Dermis microvascular lymphatic vessel endothelial cell (primary cell): ENCODE data around the gene PLD6. TPM values are rescaled to one million over a fixed set of nuclear protein-coding genes. Genes with fewer than 3 reads are reported as not detected.
A peak's percentile ranks its signal among the peaks of the same experiment; 100 is the strongest.
"Not testable (repeated sequence)": the region's sequence is repeated elsewhere in the genome, so short reads cannot be mapped to it uniquely, and the experiment has no call there.

Experiments
- DNase-seq, 2 donors: peaks; one replicate each; pipeline versions ENCODE4 v3.0.0 to v3.0.0-alpha.2; 2010; ENCODE audit warnings: low read depth in 2 of 2
- total RNA-seq: library from RNA; depleted of rRNA; stranded (reverse); fragments of >200 nt; gene quantifications from 2 replicates; pipeline ENCODE4 v1.2.1, GENCODE V29; 2014

The PLD6 gene, protein sequence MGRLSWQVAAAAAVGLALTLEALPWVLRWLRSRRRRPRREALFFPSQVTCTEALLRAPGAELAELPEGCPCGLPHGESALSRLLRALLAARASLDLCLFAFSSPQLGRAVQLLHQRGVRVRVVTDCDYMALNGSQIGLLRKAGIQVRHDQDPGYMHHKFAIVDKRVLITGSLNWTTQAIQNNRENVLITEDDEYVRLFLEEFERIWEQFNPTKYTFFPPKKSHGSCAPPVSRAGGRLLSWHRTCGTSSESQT
- 0.90 and 1.4 TPM in 2 replicates for total RNA-seq

DNA sequence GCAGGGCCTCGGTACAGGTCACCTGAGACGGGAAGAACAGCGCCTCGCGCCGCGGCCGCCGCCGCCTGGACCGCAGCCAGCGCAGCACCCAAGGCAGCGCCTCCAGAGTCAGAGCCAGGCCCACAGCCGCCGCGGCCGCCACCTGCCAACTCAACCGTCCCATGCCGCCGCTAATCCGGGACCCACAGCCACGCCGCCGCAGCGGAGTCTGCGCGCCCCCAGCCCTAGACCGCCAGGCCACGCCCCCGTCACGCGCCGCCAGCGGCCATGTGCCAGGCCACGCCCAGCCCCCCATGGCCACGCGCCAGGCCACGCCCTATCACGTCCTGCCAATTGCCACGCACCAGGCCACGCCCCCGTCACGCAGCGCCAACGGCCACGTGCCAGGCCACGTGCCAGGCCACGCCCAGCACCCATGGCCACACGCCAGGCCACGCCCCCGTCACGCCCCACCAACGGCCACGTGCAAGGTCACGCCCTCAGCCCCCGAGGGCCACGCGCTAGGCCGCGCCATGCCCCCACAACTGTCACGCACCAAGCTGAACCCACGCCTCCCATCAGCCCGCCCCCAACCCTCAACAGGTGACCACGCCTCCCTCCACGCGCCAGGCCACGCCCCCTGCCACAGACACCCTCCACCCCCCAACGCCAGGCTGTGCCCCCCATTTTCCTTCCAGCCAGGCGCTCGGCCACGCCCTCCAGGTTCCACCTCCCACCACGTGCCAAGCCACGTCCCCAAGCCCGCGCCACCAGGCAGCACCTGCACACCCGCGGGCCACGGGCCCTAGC lies at the start of gene PLD6:
TSS of gene PLD6 (minus strand) at position 210 of the 789 bp plus-strand sequence. CDS start at position 163, 47 bp downstream.
- DNase-seq = peak; percentile 48 to 80

DNA sequence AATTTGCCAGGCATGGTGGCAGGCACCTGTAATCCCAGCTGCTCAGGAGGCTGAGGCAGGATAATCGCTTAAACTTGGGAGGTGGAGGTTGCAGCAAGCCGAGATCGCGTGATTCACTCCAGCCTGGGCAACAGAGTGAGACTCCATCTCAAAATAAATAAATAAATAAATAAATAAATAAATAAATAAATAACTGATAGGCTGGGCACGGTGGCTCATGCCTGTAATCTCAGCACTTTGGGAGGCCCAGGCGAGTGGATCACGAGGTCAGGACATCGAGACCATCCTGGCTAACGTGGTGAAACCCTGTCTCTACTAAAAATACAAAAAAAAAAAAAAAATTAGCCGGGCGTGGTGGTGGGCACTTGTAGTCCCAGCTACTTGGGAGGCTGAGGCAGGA lies 49.6 kb upstream of the PLD6 start:
- not testable (repeated sequence) for DNase-seq

DNA sequence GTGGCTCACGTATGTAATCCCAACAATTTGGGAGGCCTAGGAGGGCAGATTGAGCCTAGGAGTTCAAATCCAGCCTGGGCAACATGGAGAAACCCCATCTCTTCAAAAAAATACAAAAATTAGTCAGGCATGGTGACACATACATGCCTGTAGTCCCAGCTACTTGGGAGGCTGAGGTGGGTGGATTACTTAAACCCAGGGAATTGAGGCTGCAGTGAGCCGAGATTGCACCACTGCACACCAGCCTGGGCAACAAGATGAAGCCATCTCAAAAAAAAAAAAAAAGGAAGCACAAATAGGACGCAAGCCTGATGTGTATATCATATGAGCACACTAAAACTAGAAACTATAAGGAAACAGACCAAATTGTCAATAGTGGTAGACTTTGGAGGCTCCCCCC lies 47.9 kb upstream of the PLD6 start:
- DNase-seq = no peak

DNA sequence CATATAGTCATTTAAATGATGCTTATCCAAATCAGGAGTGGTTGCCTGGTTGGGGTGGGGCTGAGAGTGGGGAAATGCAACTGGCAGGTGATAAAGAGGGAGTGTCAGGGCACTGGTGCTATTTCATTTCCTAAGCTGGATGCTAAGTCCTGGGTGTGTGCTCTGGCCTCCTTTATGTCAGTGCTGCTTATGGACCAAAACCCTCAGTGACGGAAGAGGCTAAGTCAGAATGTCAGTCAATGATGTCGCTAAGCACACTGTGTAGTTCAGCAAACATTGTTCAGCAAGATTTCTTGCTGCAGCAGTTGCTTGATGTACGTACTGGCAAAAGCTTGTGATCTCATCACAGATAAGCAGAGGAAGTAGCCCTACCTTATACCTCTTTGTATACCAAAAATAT lies 47.3 kb upstream of the PLD6 start:
- no peak for DNase-seq

DNA sequence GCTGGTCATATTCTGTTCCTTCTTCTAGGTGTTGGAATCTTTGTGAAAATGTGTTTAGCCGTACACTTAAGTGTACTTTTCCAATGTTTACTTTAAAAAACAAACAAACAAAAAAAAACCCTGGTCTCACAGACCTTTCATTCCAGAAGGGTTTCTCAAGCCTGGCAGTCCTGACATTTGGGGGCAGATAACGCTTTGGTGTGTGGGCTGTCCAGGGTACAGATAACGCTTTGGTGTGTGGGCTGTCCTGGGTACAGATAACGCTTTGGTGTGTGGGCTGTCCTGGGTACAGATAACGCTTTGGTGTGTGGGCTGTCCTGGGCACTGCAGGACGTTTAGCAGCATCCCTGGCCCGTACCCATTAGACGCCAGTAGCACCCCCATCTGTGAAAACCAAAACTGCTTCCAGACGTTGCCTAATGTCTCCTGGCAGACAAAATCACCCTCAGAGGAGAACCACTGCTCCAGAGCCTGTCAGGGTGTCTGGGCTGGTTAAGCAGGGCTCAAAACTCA lies 46.1 kb upstream of the PLD6 start:
- no peak for DNase-seq

DNA sequence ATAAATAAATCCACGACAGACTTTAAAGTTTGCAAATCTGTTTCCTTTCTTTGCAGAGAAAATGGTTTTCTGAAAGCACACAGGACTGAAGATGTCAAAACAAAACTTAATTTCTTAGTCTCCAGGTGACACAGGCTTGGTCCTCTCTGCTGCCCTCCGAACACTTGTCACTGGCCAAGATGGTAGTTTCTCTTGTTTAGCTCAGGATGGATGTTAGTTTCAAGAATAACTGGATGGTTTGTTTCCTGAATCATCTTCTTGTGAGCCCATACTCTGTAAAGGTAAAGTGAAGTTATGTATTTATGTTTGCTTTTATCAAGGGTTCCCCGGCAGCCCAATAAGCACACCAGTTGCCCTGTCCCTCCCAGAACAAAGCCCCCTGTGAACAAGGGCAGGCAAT lies 40.7 kb upstream of the PLD6 start:
- no peak for DNase-seq

DNA sequence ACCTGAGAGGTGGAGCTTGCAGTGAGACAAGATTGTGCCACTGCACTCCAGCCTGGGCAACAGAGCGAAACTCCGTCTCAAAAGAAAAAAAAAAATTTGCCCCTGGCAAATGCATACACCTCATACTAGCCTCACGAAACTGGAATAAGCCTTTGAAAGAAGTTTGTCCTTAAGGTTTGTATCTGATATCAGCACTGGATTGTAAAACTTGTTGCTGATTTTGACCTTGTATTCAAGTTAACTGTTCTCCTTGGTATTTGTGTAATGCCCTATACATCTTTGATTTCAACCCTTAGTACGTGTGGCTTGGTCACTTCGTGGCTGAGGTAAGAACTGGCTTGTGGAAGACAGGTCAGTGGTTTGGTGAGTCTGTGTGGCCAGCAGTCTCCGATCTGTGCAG lies 37.0 kb upstream of the PLD6 start:
- no peak for DNase-seq

DNA sequence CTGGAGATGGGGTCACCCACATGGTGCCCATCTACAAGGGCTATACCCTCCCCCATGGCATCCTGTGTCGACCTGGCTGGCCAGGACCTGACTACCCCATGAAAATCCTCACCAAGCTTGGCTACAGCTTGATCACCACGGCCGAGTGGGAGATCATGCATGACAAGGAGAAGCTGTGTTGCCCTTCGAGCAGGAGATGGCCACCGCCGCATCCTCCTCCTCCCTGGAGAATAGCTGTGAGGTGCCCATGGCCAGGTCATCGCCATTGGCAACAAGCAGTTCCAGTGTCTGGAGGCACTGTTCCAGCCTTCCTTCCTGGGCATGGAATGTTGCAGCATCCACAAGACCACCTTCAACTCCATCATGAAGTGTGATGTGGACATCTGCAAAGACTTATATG lies 36.1 kb upstream of the PLD6 start:
- DNase-seq = no peak

DNA sequence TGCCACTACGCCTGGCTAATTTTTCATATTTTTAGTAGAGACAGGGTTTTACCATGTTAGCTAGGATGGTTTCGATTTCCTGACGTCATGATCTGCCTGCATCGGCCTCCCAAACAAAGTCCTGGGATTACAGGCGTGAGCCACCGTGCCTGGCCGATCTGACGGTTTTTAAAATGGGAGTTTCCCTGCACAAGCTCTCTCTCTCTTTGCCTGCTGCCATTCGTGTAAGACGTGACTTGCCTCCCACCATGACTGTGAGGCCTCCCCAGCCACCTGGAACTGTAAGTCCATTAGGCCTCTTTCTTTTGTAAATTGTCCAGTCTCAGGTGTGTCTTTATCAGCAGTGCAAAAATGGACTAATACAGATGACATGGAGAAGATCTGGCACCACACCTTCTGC lies 35.5 kb upstream of the PLD6 start:
- no peak for DNase-seq

DNA sequence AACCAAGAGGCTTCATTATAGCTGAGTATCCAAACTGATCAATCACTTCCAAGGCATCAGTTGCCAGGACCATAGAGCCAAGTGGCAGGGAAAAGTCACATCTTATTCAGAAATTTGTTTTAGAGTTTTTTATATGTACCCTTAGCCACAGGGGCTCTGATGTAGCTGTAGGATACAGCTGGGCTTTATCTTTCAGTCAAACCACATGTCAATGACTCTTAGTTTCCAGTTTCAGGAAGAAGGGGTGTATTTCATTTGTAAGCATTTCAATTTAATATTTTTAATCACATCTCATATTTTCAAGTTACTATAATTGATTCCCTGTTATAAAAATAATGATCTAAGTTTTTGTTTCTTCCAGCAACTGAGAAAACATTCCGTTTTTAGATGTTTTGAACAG lies 33.7 kb upstream of the PLD6 start:
- no peak for DNase-seq

DNA sequence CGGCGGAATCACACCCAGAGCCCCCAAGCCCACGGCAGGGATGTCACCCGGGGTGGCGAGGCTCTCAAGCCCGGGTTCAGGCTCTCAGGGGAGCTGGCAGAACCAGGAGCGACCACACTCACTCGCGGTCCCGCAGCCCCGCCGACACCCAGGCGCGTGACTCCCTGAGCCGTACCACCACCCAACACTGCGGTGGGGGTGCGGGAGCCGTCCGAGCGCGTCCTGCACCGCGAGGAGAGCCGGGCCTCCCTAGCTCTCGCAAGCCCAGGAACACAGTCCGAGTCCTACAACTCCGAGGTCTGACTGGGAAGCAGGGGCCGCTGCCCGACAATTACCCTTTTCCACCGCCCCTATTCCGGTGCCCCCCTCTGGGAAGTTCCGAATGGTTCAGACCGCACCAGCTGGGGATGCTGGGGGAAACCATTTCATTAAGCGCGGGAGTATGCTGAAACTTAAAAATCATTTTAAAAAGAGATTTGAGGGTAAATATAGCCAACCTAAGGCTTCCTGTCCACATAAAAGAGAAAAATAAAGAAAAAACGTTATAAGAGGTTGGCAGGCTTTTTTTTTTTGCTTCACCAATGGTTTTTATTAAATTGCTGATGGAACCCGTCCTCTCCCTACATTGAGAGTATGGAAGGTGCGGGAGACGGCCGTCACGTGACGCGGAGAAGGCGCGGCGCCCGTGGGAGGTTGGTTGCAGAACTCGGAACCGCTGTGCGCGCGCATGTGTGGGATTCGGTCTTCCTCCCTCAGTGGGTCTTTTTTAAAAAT lies 31.1 kb upstream of the PLD6 start, which contains the start of gene FLCN:
TSS of gene FLCN (minus strand) at position 143 of the 774 bp plus-strand sequence. CDS start 9,031 bp downstream, outside the sequence.
- DNase-seq = peak; percentile 76 to 89

DNA sequence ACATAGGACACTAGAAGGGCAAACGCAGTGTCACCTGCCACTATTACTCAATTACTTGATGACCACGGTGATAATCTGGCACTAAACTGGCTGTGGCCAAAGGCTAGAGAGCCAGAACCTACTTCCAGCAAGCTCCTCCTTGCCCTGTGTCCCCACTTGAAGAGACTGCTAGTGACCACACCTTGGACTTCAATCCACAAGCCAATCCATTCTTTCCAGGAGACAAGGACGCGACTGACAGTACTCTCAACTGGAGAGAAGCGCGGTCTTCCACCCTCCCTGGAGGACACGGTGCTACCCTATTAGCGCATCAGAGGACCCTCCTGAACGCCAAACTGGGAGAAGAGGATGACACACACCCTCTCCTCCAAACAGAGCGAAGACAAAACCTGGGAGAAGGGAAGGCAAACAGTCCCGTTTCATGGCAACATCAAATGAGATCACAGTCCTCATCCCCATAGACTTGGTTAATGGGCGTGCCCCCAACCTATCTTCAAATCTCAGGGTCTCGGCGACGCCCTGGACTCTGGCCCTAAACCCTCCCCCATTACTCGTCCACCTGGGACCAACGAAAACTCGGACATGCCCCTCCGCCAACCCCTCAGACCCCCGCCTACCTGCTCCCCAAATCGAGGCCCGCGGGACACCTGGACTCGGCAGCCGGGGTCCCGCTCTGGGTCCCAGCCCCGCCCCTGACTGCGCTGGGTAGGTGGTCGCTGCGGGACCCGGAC lies 30.3 kb upstream of the PLD6 start:
- peak in 1 of 2 donors; percentile 40 for DNase-seq

DNA sequence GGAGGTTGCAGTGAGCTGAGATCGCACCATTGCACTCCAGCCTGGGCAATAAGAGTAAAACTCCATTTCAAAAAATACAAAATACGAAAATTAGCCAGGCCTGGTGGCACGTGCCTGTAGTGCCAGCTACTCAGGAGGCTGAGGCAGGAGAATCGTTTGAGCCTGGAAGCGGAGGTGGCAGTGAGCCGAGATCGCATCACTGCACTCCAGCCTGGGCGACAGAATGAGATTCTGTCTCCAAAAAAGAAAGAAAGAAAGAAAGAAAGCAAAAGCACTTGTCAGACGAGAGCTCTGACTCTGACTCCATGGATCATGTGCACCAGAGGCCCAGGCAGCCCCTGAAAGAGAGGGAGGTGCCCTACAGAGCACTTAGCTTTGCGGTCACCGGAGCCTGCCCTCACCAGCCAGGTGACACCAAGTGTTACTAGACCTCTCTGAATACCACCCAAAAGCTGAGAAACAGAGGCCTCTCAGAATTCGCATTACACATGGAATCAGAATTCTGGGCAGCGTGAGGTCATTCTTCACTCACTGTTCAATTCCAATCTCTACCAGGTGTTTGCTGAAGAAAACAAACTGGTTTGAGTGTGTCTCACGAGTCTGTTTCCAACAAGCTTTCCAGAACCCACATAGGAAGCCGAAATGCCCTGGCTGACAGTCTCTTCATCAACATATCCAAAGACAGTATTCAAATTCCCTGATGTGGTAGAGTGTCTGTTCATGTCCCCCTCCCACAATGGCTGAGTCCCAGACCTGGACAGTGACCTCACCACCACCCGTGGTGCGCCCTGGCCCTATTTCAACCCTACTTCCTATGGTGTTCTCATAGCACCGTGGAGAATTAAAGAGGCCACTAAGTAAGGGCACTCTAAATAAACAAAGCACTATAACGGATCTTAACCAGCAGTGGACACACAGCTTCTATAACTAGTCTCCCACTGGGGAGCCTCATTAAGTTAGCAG lies 29.4 kb upstream of the PLD6 start:
- peak in 1 of 2 donors; percentile 57 for DNase-seq

DNA sequence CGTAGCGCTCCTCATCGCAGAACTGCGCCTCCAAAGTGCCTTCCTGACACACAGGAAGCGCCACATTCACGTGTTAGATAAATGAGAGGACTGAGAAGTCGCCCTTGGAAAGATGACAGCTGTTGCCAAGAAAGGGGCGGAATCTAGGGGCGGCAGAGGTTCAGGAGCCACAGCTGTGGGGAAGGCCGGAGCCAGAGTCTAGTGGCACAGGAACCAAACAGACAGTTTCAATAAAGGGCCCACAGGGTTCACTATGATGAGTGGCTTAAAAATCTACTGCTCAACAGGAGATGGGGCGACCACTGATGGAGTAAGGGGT lies 26.1 kb upstream of the PLD6 start:
- no peak for DNase-seq

DNA sequence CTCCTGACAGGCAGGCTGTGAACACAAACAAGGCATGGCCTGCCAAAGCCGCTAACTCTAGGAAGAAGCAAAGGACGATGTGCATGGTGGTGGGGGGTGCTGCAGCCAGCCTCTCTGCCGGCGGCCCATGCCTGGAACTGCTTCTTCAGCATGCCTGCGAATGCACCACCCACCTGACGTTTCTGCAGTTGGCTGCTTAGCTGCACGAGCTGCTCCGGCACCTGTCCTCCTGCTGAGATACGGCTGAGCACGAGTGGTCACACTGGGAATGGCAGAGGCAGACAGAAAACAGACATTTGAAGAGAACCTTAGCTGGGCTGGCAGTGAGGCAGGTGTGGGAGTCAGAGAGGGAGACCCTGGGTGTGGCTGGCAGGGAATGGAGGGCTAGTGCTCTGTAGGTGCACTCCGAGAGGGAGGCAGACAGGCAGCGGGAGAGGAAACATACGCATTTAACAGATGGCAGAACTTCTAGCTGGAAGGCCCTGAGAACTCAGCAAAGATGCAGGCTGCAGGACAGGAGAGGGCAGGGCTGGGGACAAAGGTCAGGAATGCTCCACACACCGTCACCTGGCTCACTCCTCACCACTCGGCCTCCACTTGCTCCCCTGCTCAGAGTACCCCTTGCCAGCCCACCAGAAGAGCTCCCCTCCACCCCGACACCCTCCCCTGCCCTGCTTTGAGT lies 25.6 kb upstream of the PLD6 start:
- no peak for DNase-seq

DNA sequence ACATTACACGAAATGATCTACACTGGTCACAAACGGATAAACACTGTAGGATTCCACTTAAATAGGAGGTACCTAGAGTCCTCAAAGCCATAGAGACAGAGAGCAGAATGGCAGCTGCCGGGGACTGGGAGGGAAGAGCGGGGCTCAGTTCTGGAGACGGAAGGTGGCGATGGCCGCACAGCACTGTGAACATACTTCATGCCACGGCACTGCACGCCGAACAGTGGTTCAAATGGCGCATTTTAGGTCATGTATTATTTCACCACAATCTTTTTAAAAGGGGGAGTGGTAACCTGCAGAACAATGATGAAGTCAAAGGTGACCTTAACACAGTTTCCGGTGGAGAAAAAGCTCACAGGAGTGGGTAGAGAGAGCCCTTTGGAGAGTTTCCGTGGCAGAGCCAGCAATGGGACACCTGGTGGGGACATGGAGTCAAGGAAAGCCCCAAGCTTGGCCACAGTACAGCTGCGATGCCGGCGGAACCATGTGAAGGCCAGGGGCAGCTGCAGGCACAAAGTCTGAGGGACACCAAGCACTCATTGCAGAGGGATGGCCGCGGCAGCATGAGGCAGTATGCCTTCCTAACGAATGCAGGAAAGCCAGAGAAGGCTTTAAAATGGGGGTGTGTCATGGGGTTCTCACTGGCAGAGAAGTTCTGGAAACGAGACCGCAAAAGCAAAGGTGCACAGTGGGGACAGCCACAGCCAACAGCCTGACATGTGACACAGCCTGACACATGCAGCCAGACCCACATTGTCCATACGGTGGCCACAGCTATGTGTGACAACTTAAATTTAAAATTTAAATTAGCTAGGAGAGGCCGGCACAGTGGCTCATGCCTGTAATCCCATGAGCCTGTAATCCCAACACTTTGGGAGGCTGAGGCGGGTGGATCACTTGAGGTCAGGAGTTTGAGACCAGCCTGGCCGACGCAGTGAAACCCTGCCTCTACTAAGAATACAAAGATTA lies 23.6 kb upstream of the PLD6 start:
- peak; percentile 82 to 93 for DNase-seq

DNA sequence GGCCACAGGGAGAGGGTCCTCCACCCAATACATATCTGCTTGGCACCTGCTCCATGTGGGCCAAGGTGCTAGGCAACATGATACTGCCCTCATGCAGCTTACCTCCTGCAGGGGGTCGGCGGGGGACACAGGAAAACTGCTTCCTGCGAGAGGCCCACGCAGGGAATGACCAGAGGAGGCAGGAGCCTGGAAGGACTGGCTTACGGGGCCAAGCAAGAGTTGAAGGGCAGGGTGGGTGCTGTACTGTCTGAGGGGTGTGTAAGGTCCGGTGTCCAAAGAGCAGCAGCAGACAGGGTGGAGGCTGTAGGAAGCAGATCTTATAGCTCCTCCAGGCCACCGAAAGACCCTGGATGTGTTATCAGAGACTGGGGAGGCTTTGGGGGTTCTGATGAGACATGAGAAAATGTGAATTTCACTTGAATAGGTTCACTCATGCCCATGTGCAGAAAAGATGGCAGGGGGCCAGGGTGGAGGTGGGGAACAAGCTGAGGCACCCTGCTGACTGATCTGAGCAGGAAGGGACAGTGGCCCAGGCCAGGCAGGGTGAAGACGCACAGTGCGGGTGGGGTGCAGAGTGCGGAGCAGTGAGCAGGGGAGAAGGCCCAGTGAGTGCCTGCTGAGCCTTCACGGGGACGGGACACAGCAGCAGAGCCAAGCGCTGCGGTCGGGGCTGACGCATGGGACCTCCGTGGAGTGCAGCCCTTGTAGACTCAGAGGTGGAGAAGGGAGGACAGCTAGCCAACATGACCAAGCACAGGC lies 22.6 kb upstream of the PLD6 start:
- DNase-seq = peak in 1 of 2 donors; percentile 29
